PC-3 (cell line): Measurements from ENCODE around the gene POLR3E. TPM values are rescaled to one million over a fixed set of nuclear protein-coding genes. Genes with fewer than 3 reads are reported as not detected.

Experiments used
- ATAC-seq: fragments of 200-7000 bp; cut with Tn5 transposase; 2 replicates; pipeline ENCODE4 v1.9.1; 2020; ENCODE audit warnings: mild to moderate bottlenecking, moderate library complexity
- BruUV-seq: library from RNA; stranded (reverse); fragments of 400-500 nt; replicated peaks from 2 replicates; lab custom pipeline; 2021; lab: Mats Ljungman, UMichigan
- CTCF ChIA-PET: fragments of 300-600 bp; sonication (Branson Sonifier 250); formaldehyde crosslinking; loops from one replicate; lab custom pipeline; 2022; ENCODE audit warnings: antibody characterized with exemption; lab: Charles Lee
- POLR2A ChIA-PET: fragments of 300-600 bp; sonication (Branson Sonifier 250); formaldehyde crosslinking; loops from one replicate; lab custom pipeline; 2022; ENCODE audit warnings: antibody characterized with exemption; ENCODE audit not compliant: unreplicated experiment; lab: Charles Lee
- DNase-seq: peaks from one replicate; pipeline ENCODE4 v3.0.0-alpha.2; 2015
- H2AFZ ChIP-seq: fragments of 300-600 bp; sonication (generic); 2 replicates; pipeline ENCODE4 v1.6.0; 2016; ENCODE audit warnings: antibody characterized with exemption, low read length
- H3F3A ChIP-seq: fragments of 300-600 bp; sonication (generic); one replicate; pipeline ENCODE4 v1.6.0; 2017; ENCODE audit warnings: antibody characterized with exemption, low read length, control low read depth, mild to moderate bottlenecking; ENCODE audit not compliant: unreplicated experiment
- H3K27ac ChIP-seq: fragments of 300-600 bp; sonication (generic); 2 replicates; pipeline ENCODE4 v1.5.1; 2016; ENCODE audit warnings: mild to moderate bottlenecking, low read length
- H3K27me3 ChIP-seq: fragments of 300-600 bp; sonication (generic); 2 replicates; pipeline ENCODE4 v1.6.1; 2016; ENCODE audit warnings: low read length, mixed read lengths
- H3K36me3 ChIP-seq: fragments of 300-600 bp; sonication (generic); 2 replicates; pipeline ENCODE4 v1.6.1; 2016; ENCODE audit warnings: low read depth, mixed run types, low read length, mixed read lengths
- H3K4me1 ChIP-seq: fragments of 300-600 bp; sonication (generic); 2 replicates; pipeline ENCODE4 v1.5.1; 2016; ENCODE audit warnings: low read length; ENCODE audit not compliant: insufficient read depth
- H3K4me2 ChIP-seq: fragments of 300-600 bp; sonication (generic); 2 replicates; pipeline ENCODE4 v1.6.0; 2016; ENCODE audit warnings: low read length
- H3K4me3 ChIP-seq: fragments of 300-600 bp; sonication (generic); 2 replicates; pipeline ENCODE4 v1.5.1; 2016; ENCODE audit warnings: mild to moderate bottlenecking, low read length, mixed read lengths
- H3K79me2 ChIP-seq: fragments of 300-600 bp; sonication (generic); 2 replicates; pipeline ENCODE4 v1.6.1; 2017; ENCODE audit warnings: low read length, mixed read lengths
- H3K9ac ChIP-seq: fragments of 300-600 bp; sonication (generic); 2 replicates; pipeline ENCODE4 v1.6.0; 2016; ENCODE audit warnings: mild to moderate bottlenecking, low read length
- H3K9me2 ChIP-seq: fragments of 300-600 bp; sonication (generic); replicated peaks from 2 replicates; pipeline ENCODE4 v1.6.1; 2016; ENCODE audit warnings: mixed run types, low read length, mixed read lengths
- H3K9me3 ChIP-seq: fragments of 300-600 bp; sonication (generic); 2 replicates; pipeline ENCODE4 v1.6.1; 2016; ENCODE audit warnings: low read length, mixed read lengths
- H4K20me1 ChIP-seq: fragments of 300-600 bp; sonication (generic); 2 replicates; pipeline ENCODE4 v1.6.1; 2016; ENCODE audit warnings: low read length, mixed read lengths
- EZH2 ChIP-seq: fragments of 300-600 bp; sonication (generic); IDR thresholded peaks from one replicate; pipeline ENCODE4 v1.6.1; 2017; ENCODE audit warnings: antibody characterized with exemption, mild to moderate bottlenecking, low read length; ENCODE audit not compliant: unreplicated experiment
- EZH2phosphoT487 ChIP-seq: fragments of 300-600 bp; sonication (generic); IDR thresholded peaks from 2 replicates; pipeline ENCODE4 v1.6.1; 2018; ENCODE audit warnings: mild to moderate bottlenecking, antibody characterized with exemption, low read length, borderline replicate concordance
- intact Hi-C: fragments of 100-400 bp; cut with micrococcal nuclease; formaldehyde crosslinking; loops from 2 replicates; pipeline ENCODE4 v1.9.0; 2023
- total RNA-seq: library from RNA; depleted of rRNA; stranded (reverse); fragments of >200 nt; gene quantifications from 2 replicates; pipeline ENCODE4 v1.2.3, GENCODE V29; 2014
- TF ChIP-seq, protein P1 (sequence below): fragments of 300-600 bp; sonication (generic); conservative IDR thresholded peaks from 2 replicates; pipeline ENCODE4 v1.5.1; 2017; ENCODE audit warnings: antibody characterized with exemption, low read depth, mild to moderate bottlenecking, low read length

The POLR3E gene
- total RNA-seq, 1 experiment from 2014 or later, result 48.8 TPM

DNA sequence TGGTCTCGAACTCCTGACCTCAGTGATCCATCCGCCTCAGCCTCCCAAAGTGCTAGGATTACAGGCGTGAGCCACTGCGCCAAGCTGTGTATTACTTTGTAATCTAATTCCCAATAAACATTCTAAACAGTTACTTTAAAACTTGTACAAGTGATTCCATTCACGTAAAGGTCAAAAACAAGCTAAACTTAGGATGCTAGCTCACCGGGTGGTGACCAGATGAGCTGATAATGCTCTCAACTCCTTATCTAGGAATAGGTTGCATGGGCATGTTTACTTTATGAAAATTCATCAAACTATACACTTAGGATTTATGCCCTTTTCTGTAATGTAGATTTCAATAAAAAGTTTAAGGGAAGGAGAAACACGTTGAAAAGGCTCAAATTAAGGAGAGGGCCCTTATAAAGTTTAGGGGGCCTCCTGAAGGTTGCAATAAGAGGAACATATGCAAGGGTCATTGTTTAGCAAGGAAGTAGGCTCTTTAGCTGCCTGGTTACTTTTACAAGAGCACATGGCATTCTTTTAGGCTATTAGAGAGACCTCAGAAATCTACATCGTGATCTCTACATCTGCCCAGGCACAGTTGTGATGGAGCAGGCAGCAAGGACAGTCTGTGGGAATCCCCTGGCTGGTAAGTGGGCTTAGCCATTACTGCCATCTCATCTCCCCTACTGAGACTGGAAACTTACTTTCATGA, 63.9 kb downstream of the POLR3E start:
- DNase-seq, result no peak
- Histone ChIP-seq H3K27me3 (no peaks in the 10 kb centered on the region), H3K9ac (no peak overlapping the region), H3F3A (no peaks in the 10 kb centered on the region), H3K4me3 (no peak overlapping the region), H3K4me1 (no peaks in the 10 kb centered on the region), H3K36me3 (peaks cover 18% of the 10 kb centered on the region), H3K4me2 (no peak overlapping the region), H3K9me3 (no peaks in the 10 kb centered on the region), H4K20me1 (0 out of 2 replicates have a peak, but pooled peaks cover 3% of the 10 kb centered on the region), H3K79me2 (peaks cover 15% of the 10 kb centered on the region), H3K27ac (no peak overlapping the region), H3K9me2 (no peaks in the 10 kb centered on the region), H2AFZ (no peak overlapping the region)
- ChIA-PET CTCF (no interaction called here), POLR2A (no interaction called here)
- no peak for ATAC-seq
- no TSS peak for BruUV-seq
- TF ChIP-seq EZH2phosphoT487 (no peak), EZH2 (no peak)
- TF ChIP-seq, protein P1, sequence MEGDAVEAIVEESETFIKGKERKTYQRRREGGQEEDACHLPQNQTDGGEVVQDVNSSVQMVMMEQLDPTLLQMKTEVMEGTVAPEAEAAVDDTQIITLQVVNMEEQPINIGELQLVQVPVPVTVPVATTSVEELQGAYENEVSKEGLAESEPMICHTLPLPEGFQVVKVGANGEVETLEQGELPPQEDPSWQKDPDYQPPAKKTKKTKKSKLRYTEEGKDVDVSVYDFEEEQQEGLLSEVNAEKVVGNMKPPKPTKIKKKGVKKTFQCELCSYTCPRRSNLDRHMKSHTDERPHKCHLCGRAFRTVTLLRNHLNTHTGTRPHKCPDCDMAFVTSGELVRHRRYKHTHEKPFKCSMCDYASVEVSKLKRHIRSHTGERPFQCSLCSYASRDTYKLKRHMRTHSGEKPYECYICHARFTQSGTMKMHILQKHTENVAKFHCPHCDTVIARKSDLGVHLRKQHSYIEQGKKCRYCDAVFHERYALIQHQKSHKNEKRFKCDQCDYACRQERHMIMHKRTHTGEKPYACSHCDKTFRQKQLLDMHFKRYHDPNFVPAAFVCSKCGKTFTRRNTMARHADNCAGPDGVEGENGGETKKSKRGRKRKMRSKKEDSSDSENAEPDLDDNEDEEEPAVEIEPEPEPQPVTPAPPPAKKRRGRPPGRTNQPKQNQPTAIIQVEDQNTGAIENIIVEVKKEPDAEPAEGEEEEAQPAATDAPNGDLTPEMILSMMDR, result no peak
- intact Hi-C loops, result no loop called here

DNA sequence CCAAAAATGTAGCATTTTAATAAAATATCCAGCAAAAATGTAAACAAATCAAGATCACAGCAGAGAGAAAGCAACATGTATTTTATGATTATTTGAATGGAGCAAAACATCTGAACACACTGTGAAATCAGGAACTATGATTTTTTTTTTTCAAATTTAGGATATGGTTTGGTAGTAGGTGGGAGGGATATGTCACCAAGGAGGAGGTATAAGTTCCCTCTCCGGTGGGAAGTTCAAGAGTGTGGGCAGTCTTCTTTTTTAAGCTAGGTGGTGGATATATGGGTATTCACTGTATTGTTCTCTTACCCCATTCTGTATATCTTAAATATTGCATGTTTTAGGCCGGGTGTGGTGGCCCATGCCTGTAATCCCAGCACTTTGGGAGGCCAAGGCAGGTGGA, 67.0 kb downstream of the POLR3E start:
- Histone ChIP-seq H4K20me1 (0 out of 2 replicates have a peak, but pooled peaks cover 3% of the 10 kb centered on the region), H2AFZ (no peak overlapping the region), H3K9me3 (no peaks in the 10 kb centered on the region), H3K4me2 (no peak overlapping the region), H3K4me1 (peaks cover 10% of the 10 kb centered on the region), H3K27ac (no peak overlapping the region), H3F3A (no peaks in the 10 kb centered on the region), H3K9me2 (no peaks in the 10 kb centered on the region), H3K27me3 (no peaks in the 10 kb centered on the region), H3K36me3 (peaks cover 15% of the 10 kb centered on the region), H3K9ac (no peak overlapping the region), H3K79me2 (peaks cover 46% of the 10 kb centered on the region), H3K4me3 (no peak overlapping the region)
- ATAC-seq (no peak), DNase-seq (no peak)
- no peak for TF ChIP-seq EZH2
- TF ChIP-seq, protein P1, result no peak
- no peak for TF ChIP-seq EZH2phosphoT487
- intact Hi-C loops, result no loop called here
- POLR2A ChIA-PET, result no interaction called here
- CTCF ChIA-PET, result no interaction called here
- BruUV-seq, result no TSS peak

DNA sequence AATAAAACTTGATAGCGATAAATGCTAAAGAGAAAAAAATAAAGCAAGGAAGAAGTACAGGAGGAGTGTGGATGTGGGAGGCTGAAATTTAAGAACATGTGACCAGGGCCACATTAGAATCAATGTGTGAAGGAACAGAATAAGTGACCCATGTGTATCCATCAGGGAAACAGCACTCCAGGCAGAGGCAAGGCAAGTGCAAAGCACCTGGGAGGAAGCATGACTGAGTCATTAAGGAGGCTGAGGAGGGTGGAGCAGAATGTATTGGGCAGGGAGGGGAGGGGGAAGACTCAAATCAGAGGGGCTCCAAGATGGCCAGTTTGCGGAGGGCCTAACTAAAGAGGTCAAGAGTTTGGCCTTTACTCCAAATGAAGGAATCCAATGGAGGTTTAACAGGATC, 69.2 kb downstream of the POLR3E start:
- TF ChIP-seq, protein P1, result no peak
- TF ChIP-seq EZH2phosphoT487 (no peak), EZH2 (no peak)
- Histone ChIP-seq H3K9me3 (no peaks in the 10 kb centered on the region), H3K9me2 (no peaks in the 10 kb centered on the region), H4K20me1 (peaks cover 10% of the 10 kb centered on the region; the same call in 1 of the 2 replicates), H3F3A (peaks cover 3% of the 10 kb centered on the region), H3K4me2 (no peak overlapping the region), H3K79me2 (peaks cover 68% of the 10 kb centered on the region), H3K27ac (no peak overlapping the region), H2AFZ (no peak overlapping the region), H3K9ac (no peak overlapping the region), H3K27me3 (no peaks in the 10 kb centered on the region), H3K36me3 (peaks cover 15% of the 10 kb centered on the region), H3K4me3 (no peak overlapping the region), H3K4me1 (peaks cover 27% of the 10 kb centered on the region)
- intact Hi-C loops, result no loop called here
- ATAC-seq, result no peak
- BruUV-seq, result no TSS peak
- ChIA-PET POLR2A (no interaction called here), CTCF (no interaction called here)
- DNase-seq, result no peak
